22Rv1 (cell line): Measurements from ENCODE around the gene C1orf159.

ENCODE experiments used
- ZFX ChIP-seq: fragments of 450-650 bp; IDR thresholded peaks from 2 replicates; pipeline ENCODE4 v1.6.1; 2017; ENCODE audit warnings: antibody characterized with exemption, borderline replicate concordance
- TF ChIP-seq, protein P1 (sequence below): fragments of 450-650 bp; IDR thresholded peaks from 2 replicates; pipeline ENCODE4 v1.5.1; 2017; ENCODE audit warnings: mild to moderate bottlenecking

DNA sequence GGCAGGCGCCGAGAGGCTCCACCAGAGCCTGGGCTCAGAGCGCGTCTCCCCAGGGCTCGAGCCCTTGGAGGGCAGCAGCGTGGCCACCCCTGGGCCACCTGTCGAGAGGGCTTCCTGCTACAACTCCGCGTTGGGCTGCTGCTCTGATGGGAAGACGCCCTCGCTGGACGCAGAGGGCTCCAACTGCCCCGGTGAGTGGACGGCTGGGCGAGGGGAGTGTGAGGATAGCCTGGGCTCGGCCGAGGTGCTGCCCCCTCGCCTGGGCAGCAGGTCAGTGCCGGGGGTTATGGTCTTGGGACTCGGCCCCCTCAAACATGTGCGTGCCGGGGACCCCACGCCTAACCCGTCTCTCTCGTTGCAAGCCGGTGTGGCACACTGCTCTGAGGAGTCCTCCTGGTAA lies 69.1 kb downstream of the C1orf159 start:
- TF ChIP-seq, protein P1, sequence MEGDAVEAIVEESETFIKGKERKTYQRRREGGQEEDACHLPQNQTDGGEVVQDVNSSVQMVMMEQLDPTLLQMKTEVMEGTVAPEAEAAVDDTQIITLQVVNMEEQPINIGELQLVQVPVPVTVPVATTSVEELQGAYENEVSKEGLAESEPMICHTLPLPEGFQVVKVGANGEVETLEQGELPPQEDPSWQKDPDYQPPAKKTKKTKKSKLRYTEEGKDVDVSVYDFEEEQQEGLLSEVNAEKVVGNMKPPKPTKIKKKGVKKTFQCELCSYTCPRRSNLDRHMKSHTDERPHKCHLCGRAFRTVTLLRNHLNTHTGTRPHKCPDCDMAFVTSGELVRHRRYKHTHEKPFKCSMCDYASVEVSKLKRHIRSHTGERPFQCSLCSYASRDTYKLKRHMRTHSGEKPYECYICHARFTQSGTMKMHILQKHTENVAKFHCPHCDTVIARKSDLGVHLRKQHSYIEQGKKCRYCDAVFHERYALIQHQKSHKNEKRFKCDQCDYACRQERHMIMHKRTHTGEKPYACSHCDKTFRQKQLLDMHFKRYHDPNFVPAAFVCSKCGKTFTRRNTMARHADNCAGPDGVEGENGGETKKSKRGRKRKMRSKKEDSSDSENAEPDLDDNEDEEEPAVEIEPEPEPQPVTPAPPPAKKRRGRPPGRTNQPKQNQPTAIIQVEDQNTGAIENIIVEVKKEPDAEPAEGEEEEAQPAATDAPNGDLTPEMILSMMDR, result no peak
- no peak for TF ChIP-seq ZFX
